Tibial artery (tissue), 4 donors: Measurements from ENCODE around the gene MGST2.

Source experiments
- DNase-seq, 2 donors: peaks; one replicate each; pipeline ENCODE4 v3.0.0-alpha.2; 2019
- H3K27ac ChIP-seq, 2 donors: fragments of 200-600 bp; sonication (generic) in 1 of 2; 1 replicate in 1 of 2; 2 replicates in 1 of 2; pipeline ENCODE4 v1.5.1; 2018 to 2019; ENCODE audit warnings: mild to moderate bottlenecking in 1 of 2
- H3K27me3 ChIP-seq, 2 donors: fragments of 200-600 bp; sonication (generic) in 1 of 2; one replicate each; pipeline versions ENCODE4 v1.5.1 to v1.6.0; 2016 to 2019
- H3K36me3 ChIP-seq, 3 donors: fragments of 200-600 bp; sonication (generic) in 2 of 3; one replicate each; pipeline ENCODE4 v1.5.1; 2016 to 2019; ENCODE audit warnings: mild to moderate bottlenecking in 2 of 3
- H3K4me1 ChIP-seq, 4 donors: fragments of 200-600 bp; sonication (generic) in 2 of 4; 1 replicate in 3 of 4; 2 replicates in 1 of 4; pipeline ENCODE4 v1.5.1; 2016 to 2019
- H3K4me3 ChIP-seq, 2 donors: fragments of 200-600 bp; sonication (generic) in 1 of 2; 1 replicate in 1 of 2; 2 replicates in 1 of 2; pipeline ENCODE4 v1.5.1; 2018 to 2019; ENCODE audit warnings: mild to moderate bottlenecking in 2 of 2
- H3K9me3 ChIP-seq, 3 donors: fragments of 200-600 bp; sonication (generic) in 1 of 3; one replicate each; pipeline ENCODE4 v1.5.1; 2016 to 2019
- intact Hi-C: fragments of 100-400 bp; cut with DNase I; formaldehyde crosslinking; loops from one replicate; pipeline ENCODE4 v1.15.0; 2023; ENCODE audit warnings: low total_unique reads
- TF ChIP-seq, protein P1 (sequence below), 2 experiments: fragments of 200-600 bp in 1 of 2; fragments of 450-650 bp in 1 of 2; IDR thresholded peaks; one replicate each; pipeline ENCODE4 v1.5.1; 2017 to 2019; ENCODE audit warnings: antibody characterized with exemption in 2 of 2, mild to moderate bottlenecking in 1 of 2, moderate library complexity in 1 of 2

MGST2 gene

DNA sequence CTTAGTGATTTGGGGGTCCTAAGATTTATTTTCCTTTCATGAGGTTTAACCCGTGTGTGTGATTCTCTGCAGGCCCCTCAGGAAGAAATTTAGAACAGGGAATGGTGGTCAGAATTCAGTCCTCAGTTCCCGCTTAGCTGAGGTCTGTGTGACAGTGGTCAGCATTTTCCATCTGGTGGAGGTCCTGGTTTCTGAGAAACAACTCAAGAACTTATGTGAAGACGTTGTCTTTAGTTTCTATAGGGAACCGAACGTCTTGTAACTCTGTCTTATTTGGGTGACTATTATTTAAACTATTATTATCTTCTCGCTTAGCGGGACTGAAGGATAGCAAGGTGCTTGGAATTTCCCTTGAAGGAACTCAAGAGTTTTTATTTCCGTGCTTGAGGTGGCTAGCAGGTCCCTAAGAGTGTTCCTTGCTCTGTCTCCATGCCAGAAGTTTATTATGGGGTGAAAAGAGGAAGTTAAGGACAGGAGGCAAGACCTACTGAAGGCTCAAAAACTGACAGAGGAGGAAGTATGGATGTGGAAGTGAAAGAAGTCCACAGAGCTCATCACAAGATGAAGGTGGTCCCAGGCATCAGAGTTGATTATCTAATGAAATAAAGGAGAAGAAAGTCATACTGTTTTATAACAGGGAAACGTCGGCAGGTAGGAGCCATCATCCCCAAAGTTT lies 9.4 kb downstream of the MGST2 start:
- TF ChIP-seq, protein P1, sequence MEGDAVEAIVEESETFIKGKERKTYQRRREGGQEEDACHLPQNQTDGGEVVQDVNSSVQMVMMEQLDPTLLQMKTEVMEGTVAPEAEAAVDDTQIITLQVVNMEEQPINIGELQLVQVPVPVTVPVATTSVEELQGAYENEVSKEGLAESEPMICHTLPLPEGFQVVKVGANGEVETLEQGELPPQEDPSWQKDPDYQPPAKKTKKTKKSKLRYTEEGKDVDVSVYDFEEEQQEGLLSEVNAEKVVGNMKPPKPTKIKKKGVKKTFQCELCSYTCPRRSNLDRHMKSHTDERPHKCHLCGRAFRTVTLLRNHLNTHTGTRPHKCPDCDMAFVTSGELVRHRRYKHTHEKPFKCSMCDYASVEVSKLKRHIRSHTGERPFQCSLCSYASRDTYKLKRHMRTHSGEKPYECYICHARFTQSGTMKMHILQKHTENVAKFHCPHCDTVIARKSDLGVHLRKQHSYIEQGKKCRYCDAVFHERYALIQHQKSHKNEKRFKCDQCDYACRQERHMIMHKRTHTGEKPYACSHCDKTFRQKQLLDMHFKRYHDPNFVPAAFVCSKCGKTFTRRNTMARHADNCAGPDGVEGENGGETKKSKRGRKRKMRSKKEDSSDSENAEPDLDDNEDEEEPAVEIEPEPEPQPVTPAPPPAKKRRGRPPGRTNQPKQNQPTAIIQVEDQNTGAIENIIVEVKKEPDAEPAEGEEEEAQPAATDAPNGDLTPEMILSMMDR (IDR thresholded peaks at IDR 0.05): no peak
- DNase-seq: no peak
- Histone ChIP-seq H3K4me1 (no peaks in the 10 kb centered on the region), H3K27ac (no peak overlapping the region), H3K36me3 (peaks cover 17 to 28% (median 25%) of the 10 kb centered on the region in 3 donors), H3K27me3 (no peaks in the 10 kb centered on the region), H3K9me3 (no peaks in the 10 kb centered on the region), H3K4me3 (no peak overlapping the region)
- intact Hi-C loops: no loop called here

DNA sequence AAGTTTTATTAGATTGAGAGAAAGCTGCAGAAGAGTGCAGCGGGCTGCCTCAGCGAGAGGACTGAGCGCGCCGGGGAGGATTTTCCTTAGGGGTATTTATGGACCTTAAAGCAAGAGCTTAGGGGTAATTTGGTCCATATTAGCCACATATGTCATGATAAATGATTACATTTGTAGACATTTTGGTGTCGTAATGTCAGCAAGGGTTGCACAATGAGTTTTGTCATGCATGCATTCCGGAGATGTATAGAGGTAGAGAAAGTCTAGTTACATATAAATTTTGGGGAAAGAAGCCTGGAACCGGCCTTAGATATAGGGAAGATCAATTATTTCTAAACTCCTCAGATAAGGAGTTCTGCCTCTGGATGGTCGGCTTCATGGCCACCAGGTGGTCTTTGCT lies 10.0 kb downstream of the MGST2 start:
- no peak overlapping the region for H3K27ac ChIP-seq
- no peaks in the 10 kb centered on the region for H3K4me1 ChIP-seq
- no peak for DNase-seq
- H3K4me3 ChIP-seq: no peak overlapping the region
- H3K27me3 ChIP-seq: no peaks in the 10 kb centered on the region
- intact Hi-C loops: no loop called here
- TF ChIP-seq, protein P1 (IDR thresholded peaks at IDR 0.05): no peak
- no peaks in the 10 kb centered on the region for H3K9me3 ChIP-seq
- peaks cover 18 to 31% (median 28%) of the 10 kb centered on the region in 3 donors for H3K36me3 ChIP-seq

DNA sequence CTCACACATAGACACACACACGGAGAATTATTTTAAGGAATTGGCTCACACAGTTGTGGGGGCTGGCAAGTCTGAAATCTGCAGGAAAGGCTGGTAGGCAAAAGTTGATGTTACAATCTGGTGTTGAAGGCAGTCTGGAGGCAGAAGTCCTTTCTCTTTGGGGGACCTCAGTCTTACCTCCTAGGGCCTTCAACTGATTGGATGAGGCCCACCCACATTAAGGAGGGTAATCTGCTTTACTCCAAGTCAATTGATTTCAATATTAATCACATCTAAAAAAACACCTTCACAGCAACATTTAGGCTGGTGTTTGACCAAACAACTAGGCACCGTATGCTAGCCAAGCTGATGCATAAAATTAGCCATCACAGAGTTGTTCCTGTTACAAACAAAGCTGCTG lies 10.7 kb downstream of the MGST2 start:
- H3K27ac ChIP-seq: no peak overlapping the region
- H3K4me3 ChIP-seq: no peak overlapping the region
- H3K36me3 ChIP-seq: peaks cover 18 to 35% (median 28%) of the 10 kb centered on the region in 3 donors
- DNase-seq: no peak
- TF ChIP-seq, protein P1 (IDR thresholded peaks at IDR 0.05): no peak
- no peaks in the 10 kb centered on the region for H3K4me1 ChIP-seq
- H3K9me3 ChIP-seq: no peaks in the 10 kb centered on the region
- intact Hi-C loops: no loop called here
- H3K27me3 ChIP-seq: no peaks in the 10 kb centered on the region

DNA sequence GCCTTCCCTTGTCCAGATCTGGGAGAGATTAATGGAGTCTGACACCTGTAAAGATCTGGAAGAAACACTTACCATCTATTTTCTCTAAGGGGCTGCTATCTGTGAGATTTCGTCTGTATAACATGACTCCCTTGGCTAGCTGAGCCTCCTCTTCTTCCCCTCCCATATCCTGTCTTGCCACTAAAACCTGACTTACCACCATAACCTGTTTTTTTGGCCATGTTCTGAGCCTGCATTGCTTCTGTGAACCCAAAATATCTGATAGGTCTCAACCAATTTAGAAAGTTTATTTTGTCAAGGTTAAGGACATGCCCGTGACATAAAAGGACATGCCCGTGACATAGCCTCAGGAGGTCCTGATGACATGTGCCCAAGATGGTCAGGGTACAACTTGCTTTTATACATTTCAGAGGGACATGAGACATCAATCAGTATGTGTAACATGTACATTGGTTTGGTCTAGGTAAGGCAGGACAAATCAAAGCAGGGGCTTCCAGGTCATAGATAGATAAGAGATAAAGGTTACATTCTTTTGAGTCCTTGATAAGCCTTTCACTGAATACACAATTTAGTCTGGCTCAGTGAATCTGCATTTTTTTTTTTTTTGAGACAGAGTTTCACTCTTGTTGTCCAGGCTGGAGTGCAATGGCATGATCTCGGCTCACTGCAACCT lies 11.4 kb downstream of the MGST2 start:
- H3K27me3 ChIP-seq: no peaks in the 10 kb centered on the region
- H3K9me3 ChIP-seq: no peaks in the 10 kb centered on the region
- peaks cover 0 to under 1% (median 0%) of the 10 kb centered on the region in 4 donors for H3K4me1 ChIP-seq
- no peak for DNase-seq
- no peak overlapping the region for H3K4me3 ChIP-seq
- TF ChIP-seq, protein P1 (IDR thresholded peaks at IDR 0.05): no peak
- peaks cover 18 to 28% (median 21%) of the 10 kb centered on the region in 3 donors for H3K36me3 ChIP-seq
- H3K27ac ChIP-seq: no peak overlapping the region
- intact Hi-C loops: no loop called here

DNA sequence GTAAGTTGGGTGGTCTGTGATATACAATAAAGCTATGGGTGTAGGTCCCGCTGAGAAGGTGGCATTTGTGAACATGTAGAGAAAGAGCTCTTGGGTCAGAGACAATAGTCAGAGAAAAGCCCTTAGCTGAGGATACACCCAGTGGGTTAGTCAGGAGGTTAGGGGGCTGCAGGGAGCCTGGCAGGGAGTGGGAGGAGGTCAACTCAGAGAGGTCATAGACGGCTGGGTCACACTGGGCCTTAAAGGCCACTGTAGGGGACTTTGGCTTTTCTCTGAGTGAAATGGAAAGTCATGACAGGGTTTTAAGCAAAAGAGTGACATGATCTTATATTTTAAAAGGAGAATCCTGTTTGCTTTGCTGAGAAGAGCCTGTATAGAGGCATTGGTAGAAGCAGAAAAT lies 16.7 kb downstream of the MGST2 start:
- no peak for DNase-seq
- Histone ChIP-seq H3K27ac (no peak overlapping the region), H3K36me3 (peaks cover 18 to 38% (median 20%) of the 10 kb centered on the region in 3 donors), H3K27me3 (no peaks in the 10 kb centered on the region), H3K4me1 (peaks cover 0 to 33% (median 17%) of the 10 kb centered on the region in 4 donors), H3K4me3 (no peak overlapping the region), H3K9me3 (no peaks in the 10 kb centered on the region)
- intact Hi-C loops: no loop called here
- TF ChIP-seq, protein P1 (IDR thresholded peaks at IDR 0.05): no peak
